HG03571 (cell line): ENCODE results near the gene MZB1.
"Not testable (repeated sequence)": the region's sequence is repeated elsewhere in the genome, so short reads cannot be mapped to it uniquely, and the experiment has no call there.

Experiments
- ATAC-seq: cut with Tn5 transposase; IDR thresholded peaks from one replicate; pipeline ENCODE4 v1.9.1; 2021; ENCODE audit not compliant: unreplicated experiment

The MZB1 gene

GRCh38 chr5:139378101-139378825 lies 11.4 kb downstream of the MZB1 start:
- no peak for ATAC-seq

GRCh38 chr5:139377226-139377625 lies 12.5 kb downstream of the MZB1 start:
- no peak for ATAC-seq

GRCh38 chr5:139376364-139376763 lies 13.3 kb downstream of the MZB1 start:
- no peak for ATAC-seq

GRCh38 chr5:139374909-139375308 lies 14.8 kb downstream of the MZB1 start:
- no peak for ATAC-seq

- ATAC-seq: no peak
Observed at GRCh38 chr5:139371482-139372435, 18.0 kb downstream of the MZB1 start.

GRCh38 chr5:139369181-139369580 lies 20.5 kb downstream of the MZB1 start:
- ATAC-seq: no peak

GRCh38 chr5:139368613-139369012 lies 21.1 kb downstream of the MZB1 start:
- no peak for ATAC-seq

GRCh38 chr5:139364466-139364865 lies 25.2 kb downstream of the MZB1 start:
- ATAC-seq: no peak

- ATAC-seq: no peak
Observed at GRCh38 chr5:139363937-139364336, 25.8 kb downstream of the MZB1 start.

- no peak for ATAC-seq
Observed at GRCh38 chr5:139361835-139362429, 27.8 kb downstream of the MZB1 start.

- no peak for ATAC-seq
Observed at GRCh38 chr5:139360384-139360783, 29.3 kb downstream of the MZB1 start.

- no peak for ATAC-seq
Observed at GRCh38 chr5:139358064-139358463, 31.6 kb downstream of the MZB1 start.

- ATAC-seq: not testable (repeated sequence)
Observed at GRCh38 chr5:139355900-139356299, 33.8 kb downstream of the MZB1 start.

GRCh38 chr5:139354186-139354585 lies 35.5 kb downstream of the MZB1 start:
- ATAC-seq: no peak

- ATAC-seq: not testable (repeated sequence)
Observed at GRCh38 chr5:139347863-139348262, 41.9 kb downstream of the MZB1 start.

GRCh38 chr5:139345442-139345841 lies 44.3 kb downstream of the MZB1 start:
- ATAC-seq: not testable (repeated sequence)

GRCh38 chr5:139344177-139344576 lies 45.5 kb downstream of the MZB1 start:
- no peak for ATAC-seq

- ATAC-seq: no peak
Observed at GRCh38 chr5:139343476-139343875, 46.2 kb downstream of the MZB1 start.

- ATAC-seq: no peak
Observed at GRCh38 chr5:139342423-139342723, 47.3 kb downstream of the MZB1 start.

GRCh38 chr5:139341689-139342422 lies 47.9 kb downstream of the MZB1 start, which contains the start of gene PAIP2:
Gene PAIP2 (plus strand): TSS chr5:139341854. CDS start chr5:139363785, 21,931 bp downstream.
- peak; percentile 88 for ATAC-seq

- no peak for ATAC-seq
Observed at GRCh38 chr5:139341187-139341688, 48.5 kb downstream of the MZB1 start.
